K562 (cell line): ENCODE measurements around the gene GATA5. TPM values are rescaled to one million over a fixed set of nuclear protein-coding genes. Genes with fewer than 3 reads are reported as not detected.

Experiments
- ATAC-seq: fragments of 200-7000 bp; cut with Tn5 transposase; 3 replicates; pipeline ENCODE4 v1.9.1; 2020; ENCODE audit warnings: moderate library complexity
- BruUV-seq: library from RNA; stranded (reverse); fragments of 400-500 nt; replicated peaks from 2 replicates; lab custom pipeline; 2021; lab: Mats Ljungman, UMichigan
- CTCF ChIA-PET: fragments of 300-600 bp; formaldehyde crosslinking; extraction: SDS; loops from one replicate; lab custom pipeline; 2021; ENCODE audit warnings: low intra/inter-chr PET ratio; lab: Yijun Ruan, JAX
- POLR2A ChIA-PET: fragments of 300-600, 350-650 bp; sonication (Branson Sonifier 250); formaldehyde crosslinking; extraction: SDS; loops from one replicate; lab custom pipeline; 2021; ENCODE audit warnings: antibody characterized with exemption, inconsistent platforms; lab: Yijun Ruan, JAX
- DNase-seq, 4 experiments: peaks; one replicate each; pipeline versions ENCODE4 v3.0.0 to v3.0.0-alpha.2; 2011 to 2018; ENCODE audit warnings: low spot score in 3 of 4, mixed read lengths in 3 of 4; ENCODE audit errors: extremely low read depth in 1 of 4
- FAIRE-seq: peaks from 2 replicates; lab custom pipeline; 2011; peaks lifted over from hg19 to GRCh38; lab: Jason Lieb, UNC
- H2AFZ ChIP-seq: 2 replicates; pipeline ENCODE4 v1.6.0; 2011; ENCODE audit warnings: low read depth, low read length, control low read depth, inconsistent platforms
- H3K27ac ChIP-seq: fragments of 200-600 bp; 3 replicates; pipeline ENCODE4 v1.8.0; 2011; ENCODE audit warnings: low read depth, mild to moderate bottlenecking, control low read depth, inconsistent platforms, low read length, moderate library complexity, mixed read lengths; ENCODE audit errors: extremely low read depth
- H3K27me3 ChIP-seq, 2 experiments: fragments of 300-600 bp in 1 of 2; 2 replicates in 1 of 2; 3 replicates in 1 of 2; pipeline versions ENCODE4 v1.6.0 to v1.8.0; 2011; ENCODE audit warnings: inconsistent platforms in 2 of 2, low read length in 2 of 2, mild to moderate bottlenecking in 1 of 2, mixed read lengths in 1 of 2, moderate library complexity in 1 of 2; ENCODE audit not compliant: control insufficient read depth in 2 of 2, insufficient read depth in 2 of 2
- H3K36me3 ChIP-seq: fragments of 300-600 bp; 3 replicates; pipeline ENCODE4 v1.8.0; 2011; ENCODE audit warnings: mild to moderate bottlenecking, low read length, inconsistent platforms; ENCODE audit not compliant: control insufficient read depth, insufficient read depth
- H3K4me1 ChIP-seq, 2 experiments: fragments of 200-600 bp in 1 of 2; replicated peaks in 1 of 2; 2 replicates in 1 of 2; 3 replicates in 1 of 2; pipeline versions ENCODE4 v1.5.1 to v1.8.0; 2011; ENCODE audit warnings: inconsistent platforms in 2 of 2, low read length in 2 of 2, mild to moderate bottlenecking in 1 of 2, mixed read lengths in 1 of 2, moderate library complexity in 1 of 2; ENCODE audit not compliant: control insufficient read depth in 2 of 2, insufficient read depth in 2 of 2
- H3K4me2 ChIP-seq: 2 replicates; pipeline ENCODE4 v1.6.1; 2011; ENCODE audit warnings: low read length, control low read depth, inconsistent platforms, mixed read lengths; ENCODE audit not compliant: insufficient read depth
- H3K4me3 ChIP-seq: fragments of 200-600 bp; sonication (generic), shearing (Covaris generic); 2 replicates; pipeline ENCODE4 v1.5.1; 2016; ENCODE audit warnings: control low read depth, inconsistent platforms
- H3K79me2 ChIP-seq: fragments of 200-600 bp; 3 replicates; pipeline ENCODE4 v1.8.0; 2011; ENCODE audit warnings: low read length, inconsistent platforms; ENCODE audit not compliant: control insufficient read depth, insufficient read depth
- H3K9ac ChIP-seq, 2 experiments: 2 replicates each; pipeline versions ENCODE4 v1.6.0 to v1.6.1; 2011; ENCODE audit warnings: low read depth in 2 of 2, low read length in 2 of 2, control low read depth in 1 of 2, inconsistent platforms in 1 of 2, mild to moderate bottlenecking in 1 of 2, mixed read lengths in 1 of 2; ENCODE audit not compliant: insufficient read depth in 1 of 2
- H3K9me1 ChIP-seq: one replicate; pipeline ENCODE4 v1.6.0; 2011; ENCODE audit warnings: inconsistent platforms, mild to moderate bottlenecking, low read length, moderate library complexity; ENCODE audit not compliant: control insufficient read depth, insufficient read depth
- H3K9me3 ChIP-seq: replicated peaks from 2 replicates; pipeline ENCODE4 v1.5.1; 2011; ENCODE audit warnings: low read depth, low read length, inconsistent platforms; ENCODE audit not compliant: control insufficient read depth, insufficient read depth
- H4K20me1 ChIP-seq: replicated peaks from 2 replicates; pipeline ENCODE4 v1.6.1; 2011; ENCODE audit warnings: low read length, inconsistent platforms, mixed read lengths; ENCODE audit not compliant: control insufficient read depth, insufficient read depth
- KDM1A ChIP-seq, 2 experiments: fragments of 450-650 bp; IDR thresholded peaks; 2 replicates each; pipeline ENCODE4 v1.6.1; 2016; ENCODE audit warnings: mild to moderate bottlenecking in 2 of 2
- ZNF263 ChIP-seq: sonication (generic); formaldehyde crosslinking; IDR thresholded peaks from 2 replicates; pipeline ENCODE4 v1.8.0; 2022; ENCODE audit warnings: mild to moderate bottlenecking, missing genetic modification reagents, borderline replicate concordance
- WGBS: fragments of 100-300 bp; shearing (Covaris generic); methylation state at CpG from one replicate; pipeline ENCODE4 v1.1.6; 2016; ENCODE audit warnings: low coverage, mixed read lengths; ENCODE audit not compliant: insufficient coverage; ENCODE audit errors: missing lambda C conversion rate; 5-methylcytosine and 5-hydroxymethylcytosine counted together
- in situ Hi-C: fragments of 300-500 bp; cut with MboI; formaldehyde crosslinking; loops from 4 replicates; pipeline ENCODE4 v1.15.0; 2018; ENCODE audit warnings: inconsistent platforms, mixed read lengths
- intact Hi-C: fragments of 100-400 bp; cut with micrococcal nuclease; formaldehyde crosslinking; loops from 2 replicates; pipeline ENCODE4 v1.14.2; 2022
- polyA plus RNA-seq, 8 experiments: library from polyadenylated mRNA; depleted of rRNA in 4 of 8; stranded (reverse) in 5 of 8; unstranded in 3 of 8; fragments of >200 nt; fragmentation: Nextera tagmentation in 2 of 8; fragmentation: Illumina TruSeq in 1 of 8; extraction: Ambion mirVana in 2 of 8; extraction: Trizol in 1 of 8; gene quantifications; 2 replicates each; pipeline versions ENCODE4 v1.2.1 to v1.2.3, GENCODE V29; 2011 to 2014; ENCODE audit warnings: inconsistent platforms in 1 of 8, missing spikeins in 1 of 8
- total RNA-seq, 7 experiments: library from RNA; depleted of rRNA in 6 of 7; stranded (reverse); fragments of >200 nt in 6 of 7; fragmentation: Illumina TruSeq in 2 of 7; extraction: Trizol in 2 of 7; gene quantifications; 2 replicates each; pipeline versions ENCODE4 v1.2.1 to v1.2.3, GENCODE V29; 2011 to 2021; ENCODE audit warnings: low replicate concordance in 1 of 7
- TF ChIP-seq, protein P1 (sequence below): sonication (generic); formaldehyde crosslinking; IDR thresholded peaks from 2 replicates; pipeline ENCODE4 v1.9.0; 2022; ENCODE audit warnings: mild to moderate bottlenecking, missing genetic modification reagents
- TF ChIP-seq, protein P2 (sequence below), 3 experiments: fragments of 200-800 bp in 1 of 3; sonication (Bioruptor generic) in 1 of 3; sonication (generic) in 1 of 3; formaldehyde crosslinking in 1 of 3; IDR thresholded peaks; 2 replicates each; pipeline versions ENCODE4 v1.6.1 to v1.8.0; 2016 to 2022; ENCODE audit warnings: mild to moderate bottlenecking in 2 of 3, missing compliant biosample characterization in 2 of 3, missing genetic modification characterization in 2 of 3, missing genetic modification reagents in 1 of 3
- TF ChIP-seq, protein P3 (sequence below): fragments of 250-450 bp; sonication (Bioruptor Pico); IDR thresholded peaks from 2 replicates; pipeline ENCODE4 v1.4.0; 2020; ENCODE audit warnings: mild to moderate bottlenecking, moderate library complexity
- TF ChIP-seq, protein P4 (sequence below): fragments of 250-450 bp; sonication (Bioruptor Pico); IDR thresholded peaks from 2 replicates; pipeline ENCODE4 v1.5.0; 2021

Gene GATA5
- total and polyA plus RNA-seq, 9 of the 15 experiments (the other 6 are each of a cell fraction or from before 2014, with no cell fraction given) = 0.09 to 0.57 (median 0.20) TPM; not detected in 3

DNA sequence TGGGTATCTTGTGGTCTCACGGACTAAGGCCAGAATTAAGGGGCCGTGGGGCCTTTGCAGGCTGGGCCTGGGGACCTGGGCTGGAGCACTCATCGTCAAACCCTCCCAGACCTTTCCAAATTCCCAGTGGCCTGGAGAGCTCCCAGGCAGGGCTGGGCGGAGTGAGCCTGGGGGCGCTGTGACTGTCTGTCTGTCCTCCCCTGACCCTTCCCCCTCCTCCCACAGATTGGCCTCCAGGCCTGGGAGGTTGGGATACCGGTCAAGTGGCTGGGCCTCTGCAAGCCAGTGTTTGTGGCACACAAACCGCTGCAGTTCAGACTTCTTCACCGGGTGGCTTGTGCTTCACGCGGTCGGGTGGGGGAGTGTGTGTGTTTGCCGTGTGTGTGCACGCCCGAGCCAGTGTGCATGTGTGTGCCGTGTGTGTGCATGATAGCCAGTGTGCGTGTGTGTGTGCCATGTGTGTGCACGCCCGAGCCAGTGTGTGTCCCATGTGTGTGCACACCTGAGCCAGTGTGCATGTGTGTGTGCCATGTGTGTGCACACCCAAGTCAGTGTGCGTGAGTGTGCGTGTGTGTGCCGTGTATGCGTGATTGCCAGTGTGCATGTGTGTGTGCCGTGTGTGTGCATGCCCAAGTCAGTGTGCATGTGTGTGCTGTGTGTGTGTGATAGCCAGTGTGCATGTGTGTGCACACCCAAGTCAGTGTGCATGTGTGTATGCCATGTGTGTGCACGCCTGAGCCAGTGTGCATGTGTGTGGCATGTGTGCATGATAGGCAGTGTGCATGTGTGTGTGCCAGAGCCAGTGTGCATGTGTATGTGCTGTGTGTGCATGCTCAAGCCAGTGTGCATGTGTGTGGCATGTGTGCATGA lies 54.7 kb downstream of the GATA5 start:
- in situ Hi-C loops = no loop called here
- 0 out of 2 replicates have a peak, but pooled peaks cover 10% of the 10 kb centered on the region for H4K20me1 ChIP-seq
- no peaks in the 10 kb centered on the region for H3K79me2 ChIP-seq
- WGBS = 44% methylated on average over 19 of the region's 24 CpGs
- H3K4me3 ChIP-seq = no peak overlapping the region
- 0 out of 4 replicates have a peak overlapping the region, but pooled peaks of 1 of the 2 experiments have one; percentile 10 for H3K9ac ChIP-seq
- ATAC-seq (no peak), DNase-seq (peak in 1 of 4 experiments; percentile 44), FAIRE-seq (no peak)
- no TSS peak for BruUV-seq
- no peak overlapping the region for H3K27ac ChIP-seq
- ChIA-PET CTCF (no interaction called here), POLR2A (no interaction called here)
- no peak overlapping the region for H3K4me2 ChIP-seq
- no peaks in the 10 kb centered on the region for H3K9me3 ChIP-seq
- H3K27me3 ChIP-seq = peaks cover 6 to 48% of the 10 kb centered on the region in 2 experiments; a peak in 4 of 5 replicates
- H3K36me3 ChIP-seq = no peaks in the 10 kb centered on the region
- peaks cover 3% of the 10 kb centered on the region for H3K9me1 ChIP-seq
- intact Hi-C loops = no loop called here
- H2AFZ ChIP-seq = no peak overlapping the region
- peaks cover 8 to 79% of the 10 kb centered on the region in 2 experiments; a peak in 4 of 5 replicates for H3K4me1 ChIP-seq
- TF ChIP-seq, protein P1, sequence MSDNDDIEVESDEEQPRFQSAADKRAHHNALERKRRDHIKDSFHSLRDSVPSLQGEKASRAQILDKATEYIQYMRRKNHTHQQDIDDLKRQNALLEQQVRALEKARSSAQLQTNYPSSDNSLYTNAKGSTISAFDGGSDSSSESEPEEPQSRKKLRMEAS (CRISPR knock-in tag) = peak; percentile 47
- TF ChIP-seq KDM1A (IDR thresholded peaks at IDR 0.05) (0 out of 4 replicates have a peak, but pooled peaks of 1 of the 2 experiments have one; percentile 59), ZNF263 (CRISPR knock-in tag) (peak; percentile 79)
- TF ChIP-seq, protein P2, sequence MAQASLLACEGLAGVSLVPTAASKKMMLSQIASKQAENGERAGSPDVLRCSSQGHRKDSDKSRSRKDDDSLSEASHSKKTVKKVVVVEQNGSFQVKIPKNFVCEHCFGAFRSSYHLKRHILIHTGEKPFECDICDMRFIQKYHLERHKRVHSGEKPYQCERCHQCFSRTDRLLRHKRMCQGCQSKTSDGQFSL (CRISPR knock-in tag; IDR thresholded peaks at IDR 0.05) = 0 out of 2 replicates have a peak, but pooled peaks have one; percentile 25
- TF ChIP-seq, protein P2 (tag; IDR thresholded peaks at IDR 0.05) = no peak
- TF ChIP-seq, protein P3, sequence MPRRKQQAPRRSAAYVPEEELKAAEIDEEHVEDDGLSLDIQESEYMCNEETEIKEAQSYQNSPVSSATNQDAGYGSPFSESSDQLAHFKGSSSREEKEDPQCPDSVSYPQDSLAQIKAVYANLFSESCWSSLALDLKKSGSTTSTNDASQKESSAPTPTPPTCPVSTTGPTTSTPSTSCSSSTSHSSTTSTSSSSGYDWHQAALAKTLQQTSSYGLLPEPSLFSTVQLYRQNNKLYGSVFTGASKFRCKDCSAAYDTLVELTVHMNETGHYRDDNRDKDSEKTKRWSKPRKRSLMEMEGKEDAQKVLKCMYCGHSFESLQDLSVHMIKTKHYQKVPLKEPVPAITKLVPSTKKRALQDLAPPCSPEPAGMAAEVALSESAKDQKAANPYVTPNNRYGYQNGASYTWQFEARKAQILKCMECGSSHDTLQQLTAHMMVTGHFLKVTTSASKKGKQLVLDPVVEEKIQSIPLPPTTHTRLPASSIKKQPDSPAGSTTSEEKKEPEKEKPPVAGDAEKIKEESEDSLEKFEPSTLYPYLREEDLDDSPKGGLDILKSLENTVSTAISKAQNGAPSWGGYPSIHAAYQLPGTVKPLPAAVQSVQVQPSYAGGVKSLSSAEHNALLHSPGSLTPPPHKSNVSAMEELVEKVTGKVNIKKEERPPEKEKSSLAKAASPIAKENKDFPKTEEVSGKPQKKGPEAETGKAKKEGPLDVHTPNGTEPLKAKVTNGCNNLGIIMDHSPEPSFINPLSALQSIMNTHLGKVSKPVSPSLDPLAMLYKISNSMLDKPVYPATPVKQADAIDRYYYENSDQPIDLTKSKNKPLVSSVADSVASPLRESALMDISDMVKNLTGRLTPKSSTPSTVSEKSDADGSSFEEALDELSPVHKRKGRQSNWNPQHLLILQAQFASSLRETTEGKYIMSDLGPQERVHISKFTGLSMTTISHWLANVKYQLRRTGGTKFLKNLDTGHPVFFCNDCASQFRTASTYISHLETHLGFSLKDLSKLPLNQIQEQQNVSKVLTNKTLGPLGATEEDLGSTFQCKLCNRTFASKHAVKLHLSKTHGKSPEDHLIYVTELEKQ = no peak
- TF ChIP-seq, protein P4, sequence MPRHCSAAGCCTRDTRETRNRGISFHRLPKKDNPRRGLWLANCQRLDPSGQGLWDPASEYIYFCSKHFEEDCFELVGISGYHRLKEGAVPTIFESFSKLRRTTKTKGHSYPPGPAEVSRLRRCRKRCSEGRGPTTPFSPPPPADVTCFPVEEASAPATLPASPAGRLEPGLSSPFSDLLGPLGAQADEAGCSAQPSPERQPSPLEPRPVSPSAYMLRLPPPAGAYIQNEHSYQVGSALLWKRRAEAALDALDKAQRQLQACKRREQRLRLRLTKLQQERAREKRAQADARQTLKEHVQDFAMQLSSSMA (CRISPR knock-in tag) = no peak
